GM18526 (cell line): ENCODE results near the gene CLSTN3.
A peak's percentile ranks its signal among the peaks of the same experiment; 100 is the strongest.

Experiments used
- POLR2A ChIP-seq: IDR thresholded peaks from 3 replicates; pipeline ENCODE4 v1.6.1; 2011; ENCODE audit not compliant: insufficient read length; ENCODE audit errors: extremely low read depth

CLSTN3 gene

GRCh38 chr12:7129872-7130691, at the start of gene CLSTN3:
CLSTN3 (plus strand) TSS chr12:7130371; CDS start chr12:7130649, 278 bp downstream.
- TF ChIP-seq POLR2A: peak; percentile 17

GRCh38 chr12:7081037-7081436, 49.1 kb upstream of the CLSTN3 start:
- no peak for TF ChIP-seq POLR2A

- TF ChIP-seq POLR2A: no peak
Measured at GRCh38 chr12:7083125-7083524, 47.0 kb upstream of the CLSTN3 start.

GRCh38 chr12:7089196-7089871, 40.8 kb upstream of the CLSTN3 start:
- TF ChIP-seq POLR2A: no peak

- no peak for TF ChIP-seq POLR2A
Measured at GRCh38 chr12:7090222-7090998, 39.8 kb upstream of the CLSTN3 start.

- no peak for TF ChIP-seq POLR2A
Measured at GRCh38 chr12:7091171-7091570, 39.0 kb upstream of the CLSTN3 start.

- no peak for TF ChIP-seq POLR2A
Measured at GRCh38 chr12:7091660-7092228, 38.4 kb upstream of the CLSTN3 start.

GRCh38 chr12:7092229-7092985, 37.8 kb upstream of the CLSTN3 start, which contains the start of gene C1R:
C1R (minus strand) TSS chr12:7092445; CDS start chr12:7092388, 57 bp downstream.
- no peak for TF ChIP-seq POLR2A

- no peak for TF ChIP-seq POLR2A
Measured at GRCh38 chr12:7092986-7093460, 37.1 kb upstream of the CLSTN3 start.

- TF ChIP-seq POLR2A: no peak
Measured at GRCh38 chr12:7093486-7093885, 36.7 kb upstream of the CLSTN3 start.

GRCh38 chr12:7093892-7094291, 36.3 kb upstream of the CLSTN3 start:
- no peak for TF ChIP-seq POLR2A

- no peak for TF ChIP-seq POLR2A
Measured at GRCh38 chr12:7096006-7096932, 33.9 kb upstream of the CLSTN3 start.

GRCh38 chr12:7096979-7097378, 33.2 kb upstream of the CLSTN3 start:
- no peak for TF ChIP-seq POLR2A
